HG03095 (cell line): Measurements from ENCODE around the gene SSRP1.
A peak's percentile ranks its signal among the peaks of the same experiment; 100 is the strongest.

ENCODE experiments used
- ATAC-seq: cut with Tn5 transposase; IDR thresholded peaks from one replicate; pipeline ENCODE4 v1.9.1; 2021; ENCODE audit warnings: moderate library complexity; ENCODE audit not compliant: unreplicated experiment

SSRP1 gene

GRCh38 chr11:57320067-57320718 lies 15.5 kb downstream of the SSRP1 start:
- no peak for ATAC-seq

GRCh38 chr11:57318178-57318577 lies 17.5 kb downstream of the SSRP1 start:
- no peak for ATAC-seq

- no peak for ATAC-seq
Measured at GRCh38 chr11:57316017-57316416, 19.7 kb downstream of the SSRP1 start.

- ATAC-seq, result no peak
Measured at GRCh38 chr11:57315491-57315890, 20.2 kb downstream of the SSRP1 start.

- ATAC-seq, result no peak
Measured at GRCh38 chr11:57314221-57314973, 21.3 kb downstream of the SSRP1 start.

- no peak for ATAC-seq
Measured at GRCh38 chr11:57313788-57314135, 21.9 kb downstream of the SSRP1 start.

GRCh38 chr11:57313071-57313787 lies 22.5 kb downstream of the SSRP1 start:
- ATAC-seq, result no peak

- ATAC-seq, result no peak
Measured at GRCh38 chr11:57312511-57313021, 23.1 kb downstream of the SSRP1 start.

GRCh38 chr11:57311109-57311936 lies 24.4 kb downstream of the SSRP1 start:
- peak; percentile 99 for ATAC-seq

GRCh38 chr11:57310630-57311086 lies 25.0 kb downstream of the SSRP1 start:
- ATAC-seq, result no peak

GRCh38 chr11:57310091-57310490 lies 25.6 kb downstream of the SSRP1 start:
- no peak for ATAC-seq

- ATAC-seq, result no peak
Measured at GRCh38 chr11:57309106-57310059, 26.3 kb downstream of the SSRP1 start.

GRCh38 chr11:57308426-57309060 lies 27.1 kb downstream of the SSRP1 start:
- ATAC-seq, result no peak

- no peak for ATAC-seq
Measured at GRCh38 chr11:57307666-57308270, 27.9 kb downstream of the SSRP1 start.

- ATAC-seq, result no peak
Measured at GRCh38 chr11:57306940-57307565, 28.6 kb downstream of the SSRP1 start.

- no peak for ATAC-seq
Measured at GRCh38 chr11:57306161-57306876, 29.4 kb downstream of the SSRP1 start.

- ATAC-seq, result no peak
Measured at GRCh38 chr11:57305523-57305922, 30.2 kb downstream of the SSRP1 start.
